ENCODE data around the gene RHOA.
"Not testable (repeated sequence)": the region's sequence is repeated elsewhere in the genome, so short reads cannot be mapped to it uniquely, and the experiment has no call there.

The RHOA gene

DNA sequence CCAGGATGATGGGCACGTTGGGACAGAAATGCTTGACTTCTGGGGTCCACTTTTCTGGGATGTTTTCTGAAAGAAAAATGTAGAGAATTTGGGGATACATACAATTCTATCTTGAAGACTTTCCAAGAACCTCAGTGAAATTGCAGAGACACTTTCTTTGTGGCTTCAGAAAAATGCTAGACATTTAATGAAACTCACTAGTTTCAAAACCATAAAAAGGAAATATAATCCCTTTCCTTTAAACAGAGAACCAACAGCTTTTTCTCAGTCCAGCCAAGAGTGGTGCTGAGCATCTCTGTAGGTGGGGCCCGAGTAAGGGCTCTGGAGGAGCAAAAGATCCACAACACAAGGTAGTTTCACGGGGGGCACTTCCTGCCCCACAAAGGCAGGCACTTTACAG is 49.2 kb downstream of the RHOA start:
- peak; percentile 47 for DNase-seq (ENCODE audit: low spot score)

DNA sequence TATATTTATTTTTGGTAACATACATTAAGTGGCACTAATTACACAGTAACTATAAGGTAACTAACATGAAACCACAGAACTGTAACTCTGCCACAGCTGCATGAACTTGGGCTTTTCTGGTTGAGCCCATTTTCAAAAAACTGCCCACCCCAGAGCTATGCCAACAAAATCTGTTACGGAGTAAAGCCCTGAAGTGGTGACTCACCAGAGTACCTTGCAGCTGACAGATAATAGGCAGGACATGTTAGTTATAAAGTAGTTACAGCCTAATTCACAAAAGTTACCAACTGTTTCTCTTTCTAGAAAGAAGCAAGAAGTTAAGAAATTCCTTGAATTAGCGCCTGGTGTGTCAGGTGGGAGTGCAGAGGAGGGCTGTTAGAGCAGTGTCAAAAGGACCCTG is 52.2 kb downstream of the RHOA start:
- DNase-seq (ENCODE audit: low spot score): no peak

DNA sequence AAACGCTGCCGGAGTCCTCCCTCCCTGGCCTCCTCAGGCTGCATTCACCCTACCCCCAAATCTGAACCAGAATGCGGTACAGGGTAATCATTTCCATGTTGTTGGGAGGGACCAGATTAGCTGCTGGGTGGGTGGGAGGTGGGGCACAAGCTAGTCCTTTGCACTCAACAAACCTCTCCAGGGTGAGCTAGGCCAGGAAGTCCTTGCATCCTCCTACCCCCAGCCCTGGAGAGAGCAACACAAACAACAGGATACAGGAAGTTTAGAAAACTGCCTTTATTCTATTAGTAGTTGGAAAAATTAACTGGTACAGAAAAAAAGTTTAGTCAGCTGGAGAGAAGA is 52.9 kb downstream of the RHOA start:
- no peak for DNase-seq (ENCODE audit: low spot score)

DNA sequence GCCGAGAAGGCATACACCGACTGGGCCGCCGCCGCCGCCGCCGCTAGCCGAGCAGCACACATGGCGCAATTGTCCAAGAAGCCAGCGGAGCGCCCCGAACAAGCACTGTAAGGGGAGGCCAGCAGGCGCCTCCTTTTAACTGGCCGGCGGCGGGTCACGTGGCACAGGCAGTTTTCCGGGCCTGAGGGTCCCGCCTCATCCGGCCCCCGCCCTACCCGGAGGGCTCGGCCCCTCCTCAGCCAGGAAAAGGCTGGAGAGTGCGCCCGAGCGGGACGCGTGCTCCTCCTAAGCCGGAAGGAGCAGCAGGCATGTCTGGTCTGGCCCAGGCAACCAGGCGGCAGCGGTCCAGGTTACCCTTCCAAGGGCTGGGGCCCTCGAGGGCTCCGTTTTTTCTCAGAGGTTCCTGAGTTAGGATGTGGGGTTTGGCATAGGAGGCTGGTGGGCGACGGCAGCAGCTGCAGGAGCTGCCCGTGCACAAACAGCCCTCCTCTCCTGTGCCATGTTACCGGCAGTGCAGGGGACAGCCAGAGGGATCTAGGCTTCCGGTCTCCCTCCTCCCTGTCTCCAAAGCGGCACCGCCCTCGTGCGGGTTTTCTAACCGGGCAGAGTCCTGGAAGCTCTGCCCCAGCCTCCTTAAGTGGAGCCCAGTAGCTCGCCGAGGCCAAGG is 53.4 kb downstream of the RHOA start, which contains the start of gene GPX1:
Gene GPX1 (minus strand): TSS at position 137 of the 667 bp plus-strand sequence. CDS start 75 bp downstream, at position 62.
- peak; percentile 96 for DNase-seq (ENCODE audit: low spot score)

DNA sequence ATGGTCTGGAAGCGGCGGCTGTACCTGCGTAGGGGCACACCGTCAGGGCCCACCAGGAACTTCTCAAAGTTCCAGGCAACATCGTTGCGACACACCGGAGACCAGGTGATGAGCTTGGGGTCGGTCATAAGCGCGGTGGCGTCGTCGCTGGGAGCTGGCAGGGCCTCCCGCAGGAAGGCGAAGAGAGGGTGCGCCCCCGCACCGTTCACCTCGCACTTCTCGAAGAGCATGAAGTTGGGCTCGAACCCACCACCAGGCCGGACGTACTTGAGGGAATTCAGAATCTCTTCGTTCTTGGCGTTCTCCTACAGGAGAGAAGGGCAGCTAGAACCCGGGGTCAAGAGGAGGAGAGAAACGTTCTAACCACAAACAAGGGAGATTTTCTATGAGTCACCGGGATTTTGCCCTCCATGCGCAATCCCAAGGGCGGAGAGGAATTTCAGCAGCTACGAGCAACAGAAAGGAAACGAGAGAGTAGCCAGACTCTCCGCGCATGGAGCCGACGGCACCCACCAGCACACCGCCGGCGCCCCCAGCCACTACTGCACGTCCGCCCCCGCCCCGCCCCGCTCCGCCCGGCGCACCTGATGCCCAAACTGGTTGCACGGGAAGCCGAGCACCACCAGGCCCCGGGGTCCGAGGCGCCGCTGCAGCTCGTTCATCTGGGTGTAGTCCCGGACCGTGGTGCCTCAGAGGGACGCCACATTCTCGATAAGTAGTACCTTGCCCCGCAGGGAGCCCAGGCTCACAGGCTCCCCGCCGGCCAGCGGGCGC is 54.1 kb downstream of the RHOA start:
- peak; percentile 87 for DNase-seq (ENCODE audit: low spot score)

DNA sequence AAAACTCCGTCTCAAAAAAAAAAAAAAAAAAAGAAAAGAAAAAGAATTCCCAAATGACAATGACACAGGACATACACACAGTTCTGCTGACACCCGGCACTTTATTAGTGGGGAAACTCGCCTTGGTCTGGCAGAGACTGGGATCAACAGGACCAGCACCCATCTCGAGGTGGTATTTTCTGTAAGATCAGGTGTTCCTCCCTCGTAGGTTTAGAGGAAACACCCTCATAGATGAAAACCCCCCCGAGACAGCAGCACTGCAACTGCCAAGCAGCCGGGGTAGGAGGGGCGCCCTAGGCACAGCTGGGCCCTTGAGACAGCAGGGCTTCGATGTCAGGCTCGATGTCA is 54.7 kb downstream of the RHOA start:
- DNase-seq (ENCODE audit: low spot score): not testable (repeated sequence)

DNA sequence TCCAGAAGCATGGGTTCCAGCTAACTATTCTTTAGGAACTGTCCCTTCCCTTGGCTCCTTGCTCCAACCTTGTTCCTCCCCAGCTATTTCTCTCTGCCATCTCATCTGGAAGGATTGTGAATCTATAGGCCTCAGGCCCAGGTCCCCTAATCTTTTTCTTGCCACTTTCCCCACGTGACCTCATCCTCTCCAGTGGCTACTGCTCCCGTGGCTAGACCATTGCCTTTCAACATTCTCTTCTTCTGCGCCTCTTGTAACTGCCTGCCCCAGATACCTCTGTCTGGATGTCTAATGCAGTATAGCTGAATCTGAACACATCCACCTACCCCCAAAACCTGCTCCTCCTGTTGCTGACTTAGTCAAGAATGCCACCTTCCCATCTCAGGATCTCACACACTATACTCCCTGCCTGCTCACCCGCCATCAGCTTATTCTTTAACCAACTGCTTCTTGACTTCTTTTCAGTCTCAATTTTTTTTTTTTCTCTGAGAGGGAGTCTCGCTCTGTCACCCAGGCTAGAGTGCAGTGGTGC is 58.8 kb downstream of the RHOA start:
- DNase-seq (ENCODE audit: low spot score): no peak

DNA sequence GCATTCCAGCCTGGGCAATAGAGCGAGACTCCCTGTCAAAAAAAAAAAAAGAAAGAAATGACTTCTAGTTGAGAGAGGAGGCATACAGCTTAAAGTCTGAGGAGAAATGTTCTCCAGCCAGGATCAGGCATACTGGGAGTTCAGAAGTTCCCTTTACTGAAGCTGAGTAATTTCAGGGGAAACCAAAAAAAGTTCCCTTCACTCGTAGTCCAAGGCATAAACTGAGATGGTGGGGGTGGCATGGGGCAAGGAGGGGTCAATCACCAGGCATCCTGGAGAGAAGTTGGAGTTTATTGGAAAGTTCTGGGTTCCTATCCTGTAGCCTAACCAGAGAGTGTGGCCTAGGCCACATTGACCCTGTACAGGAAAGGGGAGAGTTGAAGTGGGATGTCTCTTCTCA is 59.5 kb downstream of the RHOA start:
- DNase-seq (ENCODE audit: low spot score): no peak

DNA sequence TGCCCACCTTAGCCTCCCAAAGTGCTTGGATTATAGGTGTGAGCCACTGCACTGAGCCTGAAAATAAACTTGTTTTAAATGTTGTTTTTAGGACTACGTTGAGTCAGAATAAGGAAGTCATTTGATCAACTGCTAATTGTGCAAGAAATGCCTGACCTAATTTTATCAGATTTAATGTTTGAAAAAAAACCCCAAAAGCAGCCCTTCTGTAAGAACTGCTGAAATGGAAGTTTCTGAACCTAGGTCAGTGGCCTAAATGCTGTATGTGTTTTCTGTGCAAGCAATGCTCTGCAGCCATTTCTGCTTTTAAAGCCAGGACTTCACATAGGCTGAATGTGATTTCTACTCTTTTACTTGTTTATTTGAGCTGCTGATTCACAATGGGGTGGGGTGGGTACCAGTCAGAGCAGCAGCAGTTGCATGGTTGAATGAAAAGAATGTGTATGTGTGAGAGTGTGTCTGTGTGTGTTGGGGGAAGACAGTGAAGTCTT is 60.2 kb downstream of the RHOA start:
- DNase-seq (ENCODE audit: low spot score): peak; percentile 74

DNA sequence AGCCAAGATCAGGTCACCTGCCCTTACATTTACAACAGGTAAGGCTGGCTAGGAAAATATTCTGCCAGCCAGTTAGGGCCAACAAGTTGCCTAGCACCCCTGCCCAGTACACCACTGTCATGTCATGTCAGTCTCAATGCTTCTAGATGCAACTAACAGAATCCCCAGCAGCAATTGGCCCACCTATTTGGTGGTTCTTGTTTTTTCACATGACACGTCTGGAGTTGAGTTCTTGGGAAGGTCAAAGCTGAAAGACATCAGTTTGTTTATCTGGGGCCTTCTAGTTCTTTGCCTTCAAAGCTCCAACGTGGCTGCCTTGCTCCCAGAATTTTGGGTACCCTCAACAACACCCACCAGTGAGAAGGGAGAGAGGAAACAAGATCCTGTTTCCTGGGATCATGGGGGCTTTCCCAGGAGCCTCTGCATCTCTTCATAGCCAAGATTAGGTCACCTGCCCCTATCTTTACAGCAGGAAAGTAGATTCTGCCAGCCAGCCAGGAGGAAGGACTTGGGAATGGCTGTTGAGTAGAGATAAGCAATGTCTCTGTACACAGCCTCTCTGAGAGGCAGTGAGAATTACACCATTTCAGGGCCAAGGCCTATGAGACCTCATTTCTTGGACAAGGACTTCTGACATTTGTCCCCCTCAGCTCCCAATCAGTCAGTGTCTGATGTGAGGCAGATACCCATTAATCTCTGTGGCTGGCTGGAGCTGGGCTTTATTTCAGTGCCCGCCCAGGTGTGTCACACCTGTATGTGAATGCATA is 62.2 kb downstream of the RHOA start:
- no peak for DNase-seq (ENCODE audit: low spot score)

DNA sequence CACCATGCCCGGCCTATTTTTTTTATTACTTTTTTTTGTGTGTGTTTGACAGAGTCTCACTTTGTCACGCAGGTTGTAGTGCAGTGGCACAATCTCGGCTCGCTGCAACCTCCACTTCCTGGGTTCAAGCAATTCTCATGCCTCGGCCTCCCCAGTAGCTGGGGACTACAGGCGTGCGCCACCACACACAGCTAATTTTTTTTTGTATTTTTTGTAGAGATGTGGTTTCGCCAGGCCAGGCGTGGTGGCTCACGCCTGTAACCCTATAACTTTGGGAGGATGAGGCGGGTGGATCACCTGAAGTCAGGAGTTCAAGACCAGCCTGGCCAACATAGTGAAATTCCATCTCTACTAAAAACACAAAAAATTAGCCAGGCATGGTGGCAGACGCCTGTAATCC is 63.4 kb downstream of the RHOA start:
- DNase-seq (ENCODE audit: low spot score): not testable (repeated sequence)

DNA sequence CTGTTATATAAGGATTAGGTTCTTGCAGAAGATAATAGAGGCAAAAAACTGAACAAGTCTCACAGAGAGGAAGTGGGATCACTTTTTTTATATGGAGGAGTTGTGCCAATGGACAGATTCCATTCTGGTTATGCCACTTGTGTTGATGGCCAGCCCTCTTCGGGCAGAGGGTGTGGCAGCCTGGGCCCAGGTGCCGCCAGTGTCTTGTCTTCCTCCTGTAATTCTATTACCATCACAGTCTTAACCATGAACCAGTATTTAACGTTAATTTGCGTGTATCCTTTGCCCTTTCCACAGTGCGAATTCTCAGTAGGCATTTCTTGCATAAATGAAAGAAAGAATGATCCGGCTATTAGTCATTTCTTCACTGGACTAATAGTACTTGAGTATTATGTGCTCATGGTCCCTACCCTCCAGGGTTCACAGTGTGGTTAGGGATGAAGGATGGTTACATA is 65.0 kb downstream of the RHOA start:
- DNase-seq (ENCODE audit: low spot score): peak; percentile 64

DNA sequence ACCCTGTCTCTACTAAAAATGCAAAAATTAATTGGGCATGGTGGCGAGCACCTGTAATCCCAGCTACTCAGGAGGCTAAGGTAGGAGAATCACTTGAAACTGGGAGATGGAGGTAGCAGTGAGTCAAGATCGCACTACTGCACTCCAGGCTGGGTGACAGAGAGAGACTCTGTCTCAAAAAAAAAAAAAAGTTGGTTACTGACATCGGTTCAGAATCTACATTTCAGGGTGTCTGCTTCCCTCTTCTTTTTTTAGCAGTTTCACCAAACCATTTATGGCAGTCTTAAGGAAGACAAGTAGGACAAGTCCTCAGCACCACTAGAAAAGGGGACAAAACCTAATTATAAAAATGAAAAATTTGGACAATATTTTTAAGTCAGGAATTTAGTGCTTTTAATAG is 68.6 kb downstream of the RHOA start:
- no peak for DNase-seq (ENCODE audit: low spot score)

DNA sequence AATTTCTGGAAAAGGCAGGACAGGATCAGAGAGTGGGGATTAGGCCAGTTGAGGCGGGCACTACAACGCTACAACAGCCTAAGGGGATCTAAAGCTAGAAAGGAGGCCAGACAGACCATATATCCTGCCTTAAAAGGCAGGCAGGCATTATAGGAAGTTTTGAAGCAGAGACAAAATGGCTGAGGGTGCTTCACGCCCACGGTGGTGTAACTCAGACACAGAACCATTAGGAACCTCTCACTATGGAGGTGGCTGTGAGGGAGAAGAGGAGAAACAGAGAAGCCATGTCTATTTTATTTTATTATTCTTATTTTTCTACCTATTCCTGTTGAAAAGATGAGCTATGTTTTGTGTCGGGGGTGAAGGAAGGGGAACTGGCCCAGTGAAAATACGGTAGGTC is 69.8 kb downstream of the RHOA start:
- DNase-seq (ENCODE audit: low spot score): no peak

DNA sequence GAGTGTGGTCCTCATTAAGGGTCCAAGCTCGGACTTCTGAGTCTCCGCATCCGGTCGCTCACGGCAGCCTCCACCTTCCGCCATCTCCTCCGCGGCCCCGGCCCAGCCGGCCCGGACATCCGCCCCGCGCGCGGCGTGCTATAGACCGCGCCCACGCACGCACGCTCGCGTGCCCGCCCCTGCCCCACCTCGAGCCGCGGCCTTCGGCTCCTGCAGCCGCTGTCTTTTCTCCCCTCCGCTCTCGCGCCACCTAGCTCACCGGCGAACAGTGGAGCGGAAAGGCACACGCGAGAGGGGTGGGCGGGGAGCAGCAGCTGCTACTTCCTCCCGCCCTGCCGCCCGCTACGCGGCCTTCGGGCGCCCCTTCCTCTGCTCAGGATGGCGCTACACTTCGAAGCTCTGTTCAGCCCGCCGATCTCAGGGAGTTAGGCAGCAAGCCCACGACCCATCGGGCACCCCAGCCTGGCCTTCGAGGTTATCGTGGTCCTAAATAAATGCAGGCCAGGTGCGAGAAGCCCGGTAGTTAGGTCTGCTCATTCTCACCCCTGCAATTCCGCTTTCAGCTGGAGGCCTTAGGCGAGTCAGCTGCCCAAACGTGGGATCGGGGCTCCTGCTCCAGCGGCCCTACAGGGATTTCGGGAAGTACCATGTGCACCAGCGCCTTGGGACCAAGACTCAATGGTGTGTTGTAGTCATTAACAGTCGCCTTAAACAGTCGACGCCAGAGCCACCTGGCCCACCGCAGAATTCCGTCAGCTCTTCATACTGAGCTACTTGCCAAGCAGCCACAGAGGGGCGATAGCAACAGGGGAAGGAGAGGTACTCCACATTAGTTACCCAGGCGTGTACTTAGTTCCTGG is 71.6 kb downstream of the RHOA start, which contains the start of gene USP4:
Gene USP4 (minus strand): TSS at position 113 of the 860 bp plus-strand sequence. CDS start 29 bp downstream, at position 84.
- peak; percentile 95 for DNase-seq (ENCODE audit: low spot score)

DNA sequence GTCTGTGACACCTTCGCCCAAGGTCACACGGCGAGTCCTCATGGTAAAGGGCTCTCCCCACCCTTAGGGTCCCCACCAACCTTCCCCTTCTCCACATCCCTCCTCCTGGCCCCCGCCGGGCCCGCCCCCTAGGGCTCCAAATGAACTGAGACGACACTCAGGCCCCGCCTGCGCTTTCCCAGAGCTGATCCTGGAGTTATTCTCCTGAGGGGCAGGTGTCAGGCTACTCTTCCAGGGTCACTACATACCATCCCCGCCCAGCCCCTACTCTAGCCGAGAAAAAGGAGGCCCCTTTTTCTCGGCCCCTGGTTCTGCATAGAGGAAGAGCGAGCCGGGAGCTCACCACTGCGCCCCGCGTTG is 72.2 kb downstream of the RHOA start:
- DNase-seq (ENCODE audit: low spot score): peak; percentile 55

DNA sequence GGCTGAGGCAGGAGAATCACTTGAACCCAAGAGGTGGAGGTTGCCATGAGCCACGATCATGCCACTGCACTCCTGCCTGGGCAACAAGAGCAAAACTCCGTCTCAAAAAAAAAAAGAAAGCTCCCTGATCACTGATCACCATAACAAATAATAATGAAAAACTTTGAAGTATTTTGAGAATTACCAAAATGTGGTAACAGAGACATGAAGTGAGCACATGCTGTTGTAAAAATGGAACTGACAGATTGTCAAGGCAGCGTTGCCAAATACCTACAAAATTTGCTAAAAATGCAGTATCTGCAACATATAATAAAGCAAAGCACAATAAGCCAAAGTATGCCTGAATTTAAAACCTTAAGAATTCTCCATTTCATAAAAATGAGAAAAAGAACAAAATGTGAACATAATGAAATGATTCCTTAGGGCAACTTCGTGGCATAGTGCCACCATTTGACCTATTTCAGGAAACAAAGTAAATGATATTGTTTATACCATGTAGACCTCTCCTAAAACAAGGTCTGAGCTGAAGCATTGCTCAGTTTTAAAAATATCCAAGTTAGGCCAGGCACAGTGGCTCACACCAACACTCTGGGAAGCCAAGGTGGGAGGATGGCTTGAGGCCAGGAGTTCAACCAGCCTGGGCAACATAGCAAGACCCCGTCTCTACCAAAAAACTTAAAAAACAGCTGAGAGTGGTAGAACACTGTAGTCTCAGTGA is 77.7 kb downstream of the RHOA start:
- no peak for DNase-seq (ENCODE audit: low spot score)

DNA sequence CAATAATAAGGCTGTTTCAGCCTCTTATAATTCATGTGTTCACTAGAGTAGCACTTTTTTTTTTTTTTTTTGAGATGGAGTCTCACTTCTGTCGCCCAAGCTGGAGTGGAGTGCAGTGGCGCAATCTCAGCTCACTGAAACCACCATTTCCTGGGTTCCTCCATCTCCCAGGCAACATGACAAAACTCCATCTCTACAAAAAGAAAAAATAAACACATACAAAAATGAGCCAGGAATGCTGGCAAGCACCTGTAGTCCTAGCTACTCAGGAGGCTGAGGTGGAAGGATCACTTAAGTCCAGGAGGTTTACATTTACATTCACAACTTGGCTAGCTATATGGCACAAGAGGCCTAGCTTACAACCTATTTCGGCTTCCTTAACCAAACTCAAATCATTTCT is 78.7 kb downstream of the RHOA start:
- no peak for DNase-seq (ENCODE audit: low spot score)

DNA sequence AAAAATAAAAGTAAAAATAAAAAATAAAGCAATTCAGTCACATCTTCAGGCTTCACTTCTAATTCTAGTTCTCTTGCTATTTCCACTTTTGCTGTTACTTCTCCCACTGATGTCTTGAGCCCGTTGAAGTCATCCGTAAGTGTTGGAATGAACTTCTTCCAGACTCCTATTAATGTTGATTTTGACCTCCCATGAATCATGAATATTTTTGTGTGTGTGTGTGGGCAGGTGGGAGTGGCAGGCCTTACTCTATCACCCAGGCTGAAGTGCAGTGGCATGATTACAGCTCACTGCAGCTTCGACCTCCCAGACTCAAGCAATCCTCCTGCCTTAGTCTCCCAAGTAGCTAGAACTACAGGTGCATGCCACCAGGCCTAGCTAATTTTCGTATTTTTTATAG is 82.6 kb downstream of the RHOA start:
- no peak for DNase-seq (ENCODE audit: low spot score)

DNA sequence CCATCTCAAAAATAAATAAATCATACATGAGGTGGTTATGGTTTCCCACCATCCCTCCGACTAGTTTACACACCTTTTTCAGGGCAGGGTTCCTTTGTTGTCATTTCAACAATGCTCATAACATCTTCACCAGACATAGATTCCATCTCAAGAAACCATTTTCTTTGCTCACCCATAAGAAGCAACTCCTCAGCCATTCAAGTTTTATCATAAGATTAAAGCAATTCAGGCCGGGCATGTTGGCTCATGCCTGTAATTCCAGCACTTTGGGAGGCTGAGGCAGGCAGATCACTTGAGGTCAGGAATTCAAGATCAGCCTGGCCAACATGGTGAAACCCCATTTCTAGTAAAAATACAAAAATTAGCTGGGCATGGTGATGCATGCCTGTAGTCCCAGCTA is 83.4 kb downstream of the RHOA start:
- not testable (repeated sequence) for DNase-seq (ENCODE audit: low spot score)

DNA sequence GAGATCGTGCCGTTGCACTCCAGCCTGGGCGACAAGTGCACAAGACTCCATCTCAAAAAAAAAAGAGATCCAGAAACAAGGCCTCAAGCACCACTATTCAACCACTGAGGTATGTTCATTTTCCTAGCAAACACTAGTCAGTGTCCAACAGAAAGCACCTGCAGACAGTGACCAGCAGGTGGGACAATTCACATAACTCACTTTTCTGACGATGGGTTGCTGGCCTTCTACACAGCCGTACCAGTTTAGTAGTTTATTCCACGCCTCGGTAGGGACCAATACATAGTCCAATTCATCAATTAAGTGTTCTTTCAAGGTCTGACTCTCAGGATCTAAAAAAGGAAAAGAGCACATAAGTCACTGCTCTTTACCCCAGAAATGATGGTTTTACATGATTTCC is 84.3 kb downstream of the RHOA start:
- no peak for DNase-seq (ENCODE audit: low spot score)

Measured in GM03348 (cell line).